Smooth muscle cell (in vitro differentiated cells): ENCODE data around the gene MVB12B. TPM values are rescaled to one million over a fixed set of nuclear protein-coding genes. Genes with fewer than 3 reads are reported as not detected.

ENCODE experiments used
- DNase-seq: peaks from one replicate; lab custom pipeline; 2025; ENCODE audit not compliant: unreplicated experiment; lab: John Stamatoyannopoulos, UW
- H2AFZ ChIP-seq: fragments of 200-600 bp; sonication (generic); 2 replicates; pipeline ENCODE4 v1.6.0; 2016; ENCODE audit warnings: antibody characterized with exemption, low read depth, mild to moderate bottlenecking
- H3F3A ChIP-seq: fragments of 200-600 bp; sonication (generic); 2 replicates; pipeline ENCODE4 v1.6.0; 2017; ENCODE audit warnings: antibody characterized with exemption, low read depth
- H3K27ac ChIP-seq: fragments of 200-600 bp; sonication (generic); 2 replicates; pipeline ENCODE4 v1.5.1; 2016; ENCODE audit warnings: low read depth, mild to moderate bottlenecking
- H3K27me3 ChIP-seq: fragments of 200-600 bp; sonication (generic); 2 replicates; pipeline ENCODE4 v1.6.1; 2016; ENCODE audit warnings: low read depth, mild to moderate bottlenecking
- H3K36me3 ChIP-seq: fragments of 200-600 bp; sonication (generic); 2 replicates; pipeline ENCODE4 v1.5.1; 2016; ENCODE audit warnings: low read depth
- H3K4me1 ChIP-seq: fragments of 200-600 bp; sonication (generic); 2 replicates; pipeline ENCODE4 v1.5.1; 2016; ENCODE audit warnings: low read depth
- H3K4me2 ChIP-seq: fragments of 200-600 bp; sonication (generic); 2 replicates; pipeline ENCODE4 v1.6.0; 2016; ENCODE audit warnings: mild to moderate bottlenecking
- H3K4me3 ChIP-seq: fragments of 200-600 bp; sonication (generic); 2 replicates; pipeline ENCODE4 v1.5.1; 2016; ENCODE audit warnings: mild to moderate bottlenecking
- H3K79me2 ChIP-seq: fragments of 200-600 bp; sonication (generic); 2 replicates; pipeline ENCODE4 v1.6.0; 2016; ENCODE audit warnings: low read depth, mild to moderate bottlenecking
- H3K9ac ChIP-seq: fragments of 200-600 bp; sonication (generic); 2 replicates; pipeline ENCODE4 v1.6.0; 2016; ENCODE audit warnings: low read depth
- H3K9me3 ChIP-seq: fragments of 200-600 bp; sonication (generic); replicated peaks from 2 replicates; pipeline ENCODE4 v1.5.1; 2016; ENCODE audit warnings: low read depth
- H4K20me1 ChIP-seq: fragments of 200-600 bp; sonication (generic); 2 replicates; pipeline ENCODE4 v1.6.0; 2016; ENCODE audit warnings: low read depth
- CTCF ChIP-seq: fragments of 200-600 bp; sonication (generic); IDR thresholded peaks from 2 replicates; pipeline ENCODE4 v1.5.1; 2017; ENCODE audit warnings: borderline replicate concordance, mild to moderate bottlenecking, antibody characterized with exemption; ENCODE audit not compliant: insufficient read depth, poor library complexity, severe bottlenecking
- WGBS: methylation state at CpG from one replicate; pipeline ENCODE4 v1.1.7; 2016; ENCODE audit warnings: low lambda C conversion rate; 5-methylcytosine and 5-hydroxymethylcytosine counted together
- polyA plus RNA-seq: library from polyadenylated mRNA; unstranded; fragments of >200 nt; fragmentation: Nextera tagmentation; extraction: Ambion mirVana; gene quantifications from 2 replicates; pipeline ENCODE4 v1.2.1, GENCODE V29; 2016
- total RNA-seq: library from RNA; depleted of rRNA; stranded (reverse); fragments of >200 nt; gene quantifications from 2 replicates; pipeline ENCODE4 v1.2.3, GENCODE V29; 2014

MVB12B gene
- total and polyA plus RNA-seq, 2 experiments from 2014 or later: 4.3 to 5.4 TPM

GRCh38 chr9:126459126-126459525 is 132.5 kb downstream of the MVB12B start:
- DNase-seq: no peak
- no peaks in the 10 kb centered on the region for H3K9me3 ChIP-seq
- no peaks in the 10 kb centered on the region for H3K27me3 ChIP-seq
- H3K4me1 ChIP-seq: peaks cover 6% of the 10 kb centered on the region
- H3K36me3 ChIP-seq: no peaks in the 10 kb centered on the region
- H3K27ac ChIP-seq: no peak overlapping the region
- no peaks in the 10 kb centered on the region for H3K79me2 ChIP-seq
- no peak overlapping the region for H2AFZ ChIP-seq
- H3F3A ChIP-seq: no peaks in the 10 kb centered on the region
- no peak overlapping the region for H3K4me2 ChIP-seq
- WGBS: 94% methylated on average over 7 of the region's 7 CpGs
- H3K4me3 ChIP-seq: no peak overlapping the region
- no peaks in the 10 kb centered on the region for H4K20me1 ChIP-seq
- no peak overlapping the region for H3K9ac ChIP-seq
- no peak for TF ChIP-seq CTCF

- Histone ChIP-seq H3K27ac (no peak overlapping the region), H3K9me3 (no peaks in the 10 kb centered on the region), H3K4me2 (no peak overlapping the region), H3K4me3 (no peak overlapping the region), H3K36me3 (no peaks in the 10 kb centered on the region), H3K4me1 (peaks cover 5% of the 10 kb centered on the region), H3K79me2 (no peaks in the 10 kb centered on the region), H3K27me3 (no peaks in the 10 kb centered on the region), H2AFZ (no peak overlapping the region), H3K9ac (no peak overlapping the region), H4K20me1 (no peaks in the 10 kb centered on the region), H3F3A (no peaks in the 10 kb centered on the region)
- 97% methylated on average over 16 of the region's 16 CpGs for whole genome bisulfite sequencing
- no peak for DNase-seq
- TF ChIP-seq CTCF: no peak
Observed at GRCh38 chr9:126459546-126459945, 132.9 kb downstream of the MVB12B start.

- Histone ChIP-seq H4K20me1 (no peaks in the 10 kb centered on the region), H3K36me3 (no peaks in the 10 kb centered on the region), H3K4me2 (no peak overlapping the region), H2AFZ (no peak overlapping the region), H3K79me2 (no peaks in the 10 kb centered on the region), H3K4me1 (no peaks in the 10 kb centered on the region), H3K27me3 (no peaks in the 10 kb centered on the region), H3K27ac (no peak overlapping the region), H3K9me3 (no peaks in the 10 kb centered on the region), H3K9ac (no peak overlapping the region), H3F3A (no peaks in the 10 kb centered on the region), H3K4me3 (no peak overlapping the region)
- DNase-seq: no peak
- TF ChIP-seq CTCF: no peak
- 90% methylated on average over 14 of the region's 14 CpGs for WGBS
Observed at GRCh38 chr9:126459965-126460843, 133.6 kb downstream of the MVB12B start.

- no peaks in the 10 kb centered on the region for H3K27me3 ChIP-seq
- no peaks in the 10 kb centered on the region for H3F3A ChIP-seq
- no peaks in the 10 kb centered on the region for H4K20me1 ChIP-seq
- H3K27ac ChIP-seq: no peak overlapping the region
- no peak for DNase-seq
- no peaks in the 10 kb centered on the region for H3K9me3 ChIP-seq
- no peaks in the 10 kb centered on the region for H3K4me1 ChIP-seq
- no peaks in the 10 kb centered on the region for H3K36me3 ChIP-seq
- no peak overlapping the region for H3K4me2 ChIP-seq
- H3K79me2 ChIP-seq: no peaks in the 10 kb centered on the region
- no peak overlapping the region for H3K9ac ChIP-seq
- no peak for TF ChIP-seq CTCF
- WGBS: 96% methylated on average over 8 of the region's 8 CpGs
- H3K4me3 ChIP-seq: no peak overlapping the region
- no peak overlapping the region for H2AFZ ChIP-seq
Observed at GRCh38 chr9:126461029-126461428, 134.4 kb downstream of the MVB12B start.
